ENCODE results near the gene RGS3.

RGS3 gene

GRCh38 chr9:113580041-113580953 lies 116.8 kb downstream of the RGS3 start:
- Histone ChIP-seq H3K27me3 (replicated peaks; ENCODE audit: control insufficient read depth, insufficient read depth, low read length) (no peaks in the 10 kb centered on the region), H3K36me3 (ENCODE audit: control insufficient read depth, insufficient read depth, low read length) (peaks cover 11% of the 10 kb centered on the region), H3K4me3 (replicated peaks; ENCODE audit: low read depth, low read length) (peak overlapping the region; percentile 29)
- no peak for TF ChIP-seq CTCF (IDR thresholded peaks at IDR 0.05; ENCODE audit: insufficient read depth, low read length, poor library complexity, severe bottlenecking)
- DNase-seq (ENCODE audit: extremely low read depth, insufficient read length) = no peak

DNA sequence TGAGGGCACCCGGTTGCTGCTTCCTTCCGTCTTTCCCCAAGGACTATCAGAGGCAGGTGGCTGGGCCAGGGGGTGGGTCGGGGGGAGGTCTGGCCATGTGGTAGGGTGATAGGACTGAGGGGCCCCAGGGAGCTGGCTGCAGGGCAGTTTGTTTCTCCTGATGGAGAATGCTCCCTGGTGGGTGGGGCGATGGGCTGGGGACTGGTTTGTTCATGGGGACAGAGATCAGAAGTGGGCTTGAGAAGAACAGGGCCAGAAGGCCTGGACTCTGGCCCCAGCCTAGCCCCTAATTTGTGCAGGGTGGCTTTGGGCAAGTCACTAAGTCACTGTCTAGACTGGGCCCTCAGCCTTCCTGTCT lies 117.4 kb downstream of the RGS3 start:
- no peak for TF ChIP-seq CTCF (IDR thresholded peaks at IDR 0.05; ENCODE audit: insufficient read depth, low read length, poor library complexity, severe bottlenecking)
- peaks cover 15% of the 10 kb centered on the region for H3K36me3 ChIP-seq (ENCODE audit: control insufficient read depth, insufficient read depth, low read length)
- peak overlapping the region; percentile 29 for H3K4me3 ChIP-seq (replicated peaks; ENCODE audit: low read depth, low read length)
- no peak for DNase-seq (ENCODE audit: extremely low read depth, insufficient read length)
- no peaks in the 10 kb centered on the region for H3K27me3 ChIP-seq (replicated peaks; ENCODE audit: control insufficient read depth, insufficient read depth, low read length)

- H3K27me3 ChIP-seq (replicated peaks; ENCODE audit: control insufficient read depth, insufficient read depth, low read length) = no peaks in the 10 kb centered on the region
- peak; percentile 90 for DNase-seq (ENCODE audit: extremely low read depth, insufficient read length)
- H3K4me3 ChIP-seq (replicated peaks; ENCODE audit: low read depth, low read length) = no peak overlapping the region
- H3K36me3 ChIP-seq (ENCODE audit: control insufficient read depth, insufficient read depth, low read length) = peaks cover 16% of the 10 kb centered on the region
- TF ChIP-seq CTCF (IDR thresholded peaks at IDR 0.05; ENCODE audit: insufficient read depth, low read length, poor library complexity, severe bottlenecking) = peak; percentile 82
Measured at GRCh38 chr9:113581865-113582697, 118.6 kb downstream of the RGS3 start.

GRCh38 chr9:113582698-113583200 lies 119.2 kb downstream of the RGS3 start:
- no peaks in the 10 kb centered on the region for H3K27me3 ChIP-seq (replicated peaks; ENCODE audit: control insufficient read depth, insufficient read depth, low read length)
- DNase-seq (ENCODE audit: extremely low read depth, insufficient read length) = no peak
- no peak overlapping the region for H3K4me3 ChIP-seq (replicated peaks; ENCODE audit: low read depth, low read length)
- peaks cover 16% of the 10 kb centered on the region for H3K36me3 ChIP-seq (ENCODE audit: control insufficient read depth, insufficient read depth, low read length)
- no peak for TF ChIP-seq CTCF (IDR thresholded peaks at IDR 0.05; ENCODE audit: insufficient read depth, low read length, poor library complexity, severe bottlenecking)

DNA sequence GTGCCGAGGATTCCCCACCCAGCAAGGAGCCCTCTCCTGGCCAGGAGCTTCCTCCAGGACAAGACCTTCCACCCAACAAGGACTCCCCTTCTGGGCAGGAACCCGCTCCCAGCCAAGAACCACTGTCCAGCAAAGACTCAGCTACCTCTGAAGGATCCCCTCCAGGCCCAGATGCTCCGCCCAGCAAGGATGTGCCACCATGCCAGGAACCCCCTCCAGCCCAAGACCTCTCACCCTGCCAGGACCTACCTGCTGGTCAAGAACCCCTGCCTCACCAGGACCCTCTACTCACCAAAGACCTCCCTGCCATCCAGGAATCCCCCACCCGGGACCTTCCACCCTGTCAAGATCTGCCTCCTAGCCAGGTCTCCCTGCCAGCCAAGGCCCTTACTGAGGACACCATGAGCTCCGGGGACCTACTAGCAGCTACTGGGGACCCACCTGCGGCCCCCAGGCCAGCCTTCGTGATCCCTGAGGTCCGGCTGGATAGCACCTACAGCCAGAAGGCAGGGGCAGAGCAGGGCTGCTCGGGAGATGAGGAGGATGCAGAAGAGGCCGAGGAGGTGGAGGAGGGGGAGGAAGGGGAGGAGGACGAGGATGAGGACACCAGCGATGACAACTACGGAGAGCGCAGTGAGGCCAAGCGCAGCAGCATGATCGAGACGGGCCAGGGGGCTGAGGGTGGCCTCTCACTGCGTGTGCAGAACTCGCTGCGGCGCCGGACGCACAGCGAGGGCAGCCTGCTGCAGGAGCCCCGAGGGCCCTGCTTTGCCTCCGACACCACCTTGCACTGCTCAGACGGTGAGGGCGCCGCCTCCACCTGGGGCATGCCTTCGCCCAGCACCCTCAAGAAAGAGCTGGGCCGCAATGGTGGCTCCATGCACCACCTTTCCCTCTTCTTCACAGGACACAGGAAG lies 120.2 kb downstream of the RGS3 start:
- DNase-seq (ENCODE audit: extremely low read depth, insufficient read length) = no peak
- no peak overlapping the region for H3K4me3 ChIP-seq (replicated peaks; ENCODE audit: low read depth, low read length)
- H3K36me3 ChIP-seq (ENCODE audit: control insufficient read depth, insufficient read depth, low read length) = peaks cover 21% of the 10 kb centered on the region
- no peak for TF ChIP-seq CTCF (IDR thresholded peaks at IDR 0.05; ENCODE audit: insufficient read depth, low read length, poor library complexity, severe bottlenecking)
- no peaks in the 10 kb centered on the region for H3K27me3 ChIP-seq (replicated peaks; ENCODE audit: control insufficient read depth, insufficient read depth, low read length)

All from GM06990 (cell line).